IMR-90 (cell line): ENCODE measurements around the gene DUSP3. TPM values are rescaled to one million over a fixed set of nuclear protein-coding genes. Genes with fewer than 3 reads are reported as not detected.

Experiments
- ATAC-seq: fragments of 200-7000 bp; cut with Tn5 transposase; 2 replicates; pipeline ENCODE4 v1.9.1; 2020; ENCODE audit warnings: low read depth, mild to moderate bottlenecking, moderate library complexity
- BruUV-seq: library from RNA; stranded (reverse); fragments of 400-500 nt; replicated peaks from 2 replicates; lab custom pipeline; 2021; lab: Mats Ljungman, UMichigan
- CTCF ChIA-PET: fragments of 300-600 bp; formaldehyde crosslinking; extraction: SDS; loops from one replicate; lab custom pipeline; 2021; ENCODE audit warnings: antibody characterized with exemption; lab: Yijun Ruan, JAX
- POLR2A ChIA-PET: fragments of 300-600 bp; sonication (Branson Sonifier 250); formaldehyde crosslinking; loops from one replicate; lab custom pipeline; 2022; ENCODE audit warnings: antibody characterized with exemption; ENCODE audit not compliant: unreplicated experiment; lab: Charles Lee
- DNase-seq: peaks from one replicate; pipeline ENCODE4 v3.0.0; 2013
- H2AFZ ChIP-seq: replicated peaks from 2 replicates; pipeline ENCODE3; 2013; ENCODE audit warnings: low read length, mild to moderate bottlenecking; ENCODE audit not compliant: poor library complexity
- H2AK5ac ChIP-seq: 2 replicates; pipeline ENCODE4 v1.6.1; 2013; ENCODE audit warnings: low read depth, low read length, inconsistent platforms
- H2AK9ac ChIP-seq: replicated peaks from 2 replicates; pipeline ENCODE3; 2013; ENCODE audit warnings: mild to moderate bottlenecking, low read depth, low read length, moderate library complexity; ENCODE audit not compliant: poor library complexity
- H2BK120ac ChIP-seq: 2 replicates; pipeline ENCODE4 v1.6.1; 2013; ENCODE audit warnings: low read depth, low read length, inconsistent platforms
- H2BK15ac ChIP-seq: 3 replicates; pipeline ENCODE4 v1.6.1; 2013; ENCODE audit warnings: low read depth, low read length, inconsistent platforms
- H2BK20ac ChIP-seq: 2 replicates; pipeline ENCODE4 v1.6.1; 2013; ENCODE audit warnings: low read depth, mild to moderate bottlenecking, inconsistent platforms, low read length, moderate library complexity
- H2BK5ac ChIP-seq: 2 replicates; pipeline ENCODE4 v1.6.1; 2013; ENCODE audit warnings: mild to moderate bottlenecking, low read depth, low read length, inconsistent platforms; ENCODE audit not compliant: poor library complexity, severe bottlenecking
- H3K14ac ChIP-seq: replicated peaks from 2 replicates; pipeline ENCODE4 v1.6.1; 2013; ENCODE audit warnings: low read depth, low read length, inconsistent platforms
- H3K18ac ChIP-seq: 2 replicates; pipeline ENCODE4 v1.6.1; 2013; ENCODE audit warnings: low read depth, low read length, control low read depth
- H3K23ac ChIP-seq: 2 replicates; pipeline ENCODE4 v1.6.1; 2013; ENCODE audit warnings: low read depth, low read length, inconsistent platforms
- H3K27ac ChIP-seq: 2 replicates; pipeline ENCODE4 v1.5.1; 2013; ENCODE audit warnings: mild to moderate bottlenecking, control low read depth, low read length; ENCODE audit not compliant: insufficient read depth
- H3K27me3 ChIP-seq: 2 replicates; pipeline ENCODE4 v1.6.1; 2013; ENCODE audit warnings: low read length; ENCODE audit not compliant: control insufficient read depth, insufficient read depth
- H3K36me3 ChIP-seq: 2 replicates; pipeline ENCODE4 v1.6.1; 2013; ENCODE audit warnings: low read length, mixed read lengths; ENCODE audit not compliant: control insufficient read depth, insufficient read depth
- H3K4ac ChIP-seq: 2 replicates; pipeline ENCODE4 v1.6.1; 2013; ENCODE audit warnings: low read depth, low read length, inconsistent platforms
- H3K4me1 ChIP-seq: 2 replicates; pipeline ENCODE4 v1.6.1; 2013; ENCODE audit warnings: low read length, mixed read lengths; ENCODE audit not compliant: control insufficient read depth, insufficient read depth
- H3K4me2 ChIP-seq: 2 replicates; pipeline ENCODE4 v1.6.1; 2013; ENCODE audit warnings: low read depth, mild to moderate bottlenecking, control low read depth, low read length, moderate library complexity
- H3K4me3 ChIP-seq: 2 replicates; pipeline ENCODE4 v1.5.1; 2013; ENCODE audit warnings: low read depth, mild to moderate bottlenecking, control low read depth, low read length, moderate library complexity; ENCODE audit not compliant: insufficient read depth
- H3K56ac ChIP-seq: 2 replicates; pipeline ENCODE4 v1.6.1; 2013; ENCODE audit warnings: low read length, inconsistent platforms; ENCODE audit not compliant: insufficient read depth; ENCODE audit errors: extremely low read depth
- H3K79me1 ChIP-seq, 2 experiments: 2 replicates each; pipeline ENCODE4 v1.6.1; 2013; ENCODE audit warnings: low read length in 2 of 2, inconsistent platforms in 1 of 2, low read depth in 1 of 2
- H3K9ac ChIP-seq: 2 replicates; pipeline ENCODE4 v1.6.1; 2013; ENCODE audit warnings: low read depth, low read length, control low read depth
- H3K9me1 ChIP-seq: 2 replicates; pipeline ENCODE4 v1.6.1; 2013; ENCODE audit warnings: low read length, inconsistent platforms; ENCODE audit not compliant: insufficient read depth
- H3K9me3 ChIP-seq: 2 replicates; pipeline ENCODE4 v1.6.1; 2013; ENCODE audit warnings: low read length; ENCODE audit not compliant: control insufficient read depth, insufficient read depth
- H4K20me1 ChIP-seq: 2 replicates; pipeline ENCODE4 v1.6.1; 2013; ENCODE audit warnings: low read length, inconsistent platforms; ENCODE audit not compliant: insufficient read depth
- H4K5ac ChIP-seq: 2 replicates; pipeline ENCODE4 v1.6.1; 2013; ENCODE audit warnings: mild to moderate bottlenecking, low read depth, low read length, control low read depth
- H4K8ac ChIP-seq, 2 experiments: 2 replicates each; pipeline ENCODE4 v1.6.1; 2013; ENCODE audit warnings: low read depth in 2 of 2, low read length in 2 of 2, control low read depth in 1 of 2, inconsistent platforms in 1 of 2
- H4K91ac ChIP-seq: 2 replicates; pipeline ENCODE4 v1.6.1; 2013; ENCODE audit warnings: low read depth, low read length, inconsistent platforms; ENCODE audit not compliant: insufficient read depth
- BHLHE40 ChIP-seq: fragments of 150-350 bp; IDR thresholded peaks from 2 replicates; pipeline ENCODE4 v1.6.1; 2016; ENCODE audit warnings: mild to moderate bottlenecking, low read depth, low read length
- CEBPB ChIP-seq: IDR thresholded peaks from 2 replicates; pipeline ENCODE4 v1.6.1; 2012; ENCODE audit warnings: low read depth, low read length, improper control_type of control experiment
- CHD1 ChIP-seq: IDR thresholded peaks from 2 replicates; pipeline ENCODE4 v1.6.1; 2012; ENCODE audit warnings: low read depth, low read length, improper control_type of control experiment
- ELK1 ChIP-seq: fragments of 150-350 bp; IDR thresholded peaks from 2 replicates; pipeline ENCODE4 v1.6.1; 2016; ENCODE audit warnings: low read depth, mild to moderate bottlenecking, low read length, moderate library complexity, borderline replicate concordance
- FOS ChIP-seq: fragments of 150-350 bp; IDR thresholded peaks from 2 replicates; pipeline ENCODE4 v1.6.1; 2016; ENCODE audit warnings: low read depth, low read length
- MAFK ChIP-seq: IDR thresholded peaks from 2 replicates; pipeline ENCODE4 v1.6.1; 2012; ENCODE audit warnings: low read depth, low read length, improper control_type of control experiment
- MAZ ChIP-seq: IDR thresholded peaks from 2 replicates; pipeline ENCODE4 v1.6.1; 2012; ENCODE audit warnings: low read depth, mild to moderate bottlenecking, low read length, improper control_type of control experiment, moderate library complexity, borderline replicate concordance
- MXI1 ChIP-seq: IDR thresholded peaks from 2 replicates; pipeline ENCODE4 v1.6.1; 2012; ENCODE audit warnings: low read depth, mild to moderate bottlenecking, low read length, moderate library complexity, borderline replicate concordance
- NFE2L2 ChIP-seq: fragments of 150-350 bp; IDR thresholded peaks from 2 replicates; pipeline ENCODE4 v1.6.1; 2016; ENCODE audit warnings: low read depth, mild to moderate bottlenecking, low read length
- POLR2A ChIP-seq: IDR thresholded peaks from 2 replicates; pipeline ENCODE4 v1.6.1; 2012; ENCODE audit warnings: mild to moderate bottlenecking, low read depth, low read length
- RAD21 ChIP-seq: IDR thresholded peaks from 2 replicates; pipeline ENCODE4 v1.6.1; 2012; ENCODE audit warnings: low read length, improper control_type of control experiment
- RCOR1 ChIP-seq: IDR thresholded peaks from 2 replicates; pipeline ENCODE4 v1.6.1; 2012; ENCODE audit warnings: mild to moderate bottlenecking, low read length, improper control_type of control experiment; ENCODE audit not compliant: insufficient replicate concordance
- RFX5 ChIP-seq: IDR thresholded peaks from 2 replicates; pipeline ENCODE4 v1.8.0; 2012; ENCODE audit warnings: low read depth, mild to moderate bottlenecking, low read length, moderate library complexity
- SMC3 ChIP-seq: fragments of 150-350 bp; IDR thresholded peaks from 2 replicates; pipeline ENCODE4 v1.6.1; 2016; ENCODE audit warnings: low read depth, mild to moderate bottlenecking, antibody characterized with exemption, low read length, moderate library complexity
- USF2 ChIP-seq: fragments of 150-350 bp; IDR thresholded peaks from 2 replicates; pipeline ENCODE4 v1.6.1; 2017; ENCODE audit warnings: mild to moderate bottlenecking, antibody characterized with exemption, low read length, low read depth
- WGBS, 2 experiments: methylation state at CpG; one replicate each; pipeline versions ENCODE4 v1.1.5 to v1.1.7; 2013; ENCODE audit warnings: missing lambda C conversion rate in 2 of 2; ENCODE audit not compliant: insufficient read length in 1 of 2; ENCODE audit errors: extremely low coverage in 2 of 2; 5-methylcytosine and 5-hydroxymethylcytosine counted together
- dilution Hi-C: fragments of 300-500 bp; cut with HindIII; formaldehyde crosslinking; loops from one replicate; pipeline ENCODE4 v1.14.3; 2018; ENCODE audit warnings: low sequenced_read_pairs; ENCODE audit not compliant: unreplicated experiment
- in situ Hi-C: fragments of 300-500 bp; cut with MboI; formaldehyde crosslinking; loops from 3 replicates; pipeline ENCODE4 v1.14.3; 2019; ENCODE audit warnings: low sequenced_read_pairs, inconsistent platforms, mixed read lengths
- intact Hi-C: fragments of 100-400 bp; cut with micrococcal nuclease; formaldehyde crosslinking; loops from 2 replicates; pipeline ENCODE4 v1.10.0; 2022
- polyA plus RNA-seq, 3 experiments: library from polyadenylated mRNA; depleted of rRNA; stranded (reverse); fragments of >200 nt; gene quantifications; 2 replicates each; pipeline ENCODE4 v1.2.3, GENCODE V29; 2012; ENCODE audit warnings: low replicate concordance in 1 of 3
- total RNA-seq: library from RNA; depleted of rRNA; stranded (reverse); fragments of >200 nt; gene quantifications from 2 replicates; pipeline ENCODE4 v1.2.3, GENCODE V29; 2012
- TF ChIP-seq, protein P1 (sequence below): conservative IDR thresholded peaks from 2 replicates; pipeline ENCODE4 v1.5.1; 2012; ENCODE audit warnings: mild to moderate bottlenecking, low read depth, low read length, improper control_type of control experiment

The DUSP3 gene
- total and polyA plus RNA-seq, 2 of the 4 experiments (the other 2 are of a cell fraction): 33.3 to 40.9 TPM

DNA sequence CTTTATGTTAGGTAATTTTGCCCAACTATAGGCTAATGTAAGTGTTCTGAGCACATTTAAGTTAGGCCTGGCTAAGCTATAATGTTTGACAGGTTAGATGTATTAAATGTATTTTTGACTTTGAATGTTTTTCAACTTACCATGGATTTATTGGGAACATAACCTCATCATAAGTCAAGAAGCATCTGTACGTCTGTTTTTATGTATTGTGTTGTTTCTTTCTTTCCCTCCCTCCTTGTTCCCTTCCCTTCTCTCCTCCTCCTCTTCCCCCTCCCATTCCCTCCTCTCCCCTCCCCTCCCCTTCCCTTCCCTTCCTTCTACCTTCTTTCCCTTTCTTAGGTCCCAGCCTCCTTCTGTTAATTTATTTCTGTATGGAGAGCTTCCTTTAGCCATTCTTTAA lies 10.7 kb upstream of the DUSP3 start:
- Histone ChIP-seq H3K4me2 (no peak overlapping the region), H2AK5ac (no peak overlapping the region), H4K91ac (no peak overlapping the region), H3K9ac (no peak overlapping the region), H3K79me1 (no peaks in the 10 kb centered on the region), H4K20me1 (no peaks in the 10 kb centered on the region; the same call in 1 of the 2 replicates), H3K23ac (no peak overlapping the region), H3K4me3 (no peak overlapping the region), H3K27me3 (no peaks in the 10 kb centered on the region), H2AFZ (no peak overlapping the region), H3K4ac (no peak overlapping the region), H3K27ac (no peak overlapping the region), H3K9me1 (peaks cover 4% of the 10 kb centered on the region), H2BK5ac (no peak overlapping the region), H2AK9ac (no peak overlapping the region), H3K9me3 (no peaks in the 10 kb centered on the region), H3K4me1 (peaks cover 2% of the 10 kb centered on the region), H2BK120ac (no peak overlapping the region), H3K14ac (no peak overlapping the region), H3K36me3 (no peaks in the 10 kb centered on the region), H4K5ac (no peak overlapping the region), H3K18ac (no peak overlapping the region), H4K8ac (no peak overlapping the region), H3K56ac (no peak overlapping the region), H2BK20ac (no peak overlapping the region), H2BK15ac (no peak overlapping the region)
- intact Hi-C loops (no loop called here), in situ Hi-C loops (no loop called here), dilution Hi-C loops (no loop called here)
- no peak for DNase-seq
- no CpG with 5 or more reads among the region's 1 CpG for WGBS, 2 experiments
- ChIA-PET POLR2A (interaction anchor here (0.6 kb wide), 1 partner anchor 11 kb away, joined by 3 read pairs; no protein-coding TSS in a partner anchor), CTCF (no interaction called here)
- TF ChIP-seq RCOR1: no peak
- TF ChIP-seq, protein P1, sequence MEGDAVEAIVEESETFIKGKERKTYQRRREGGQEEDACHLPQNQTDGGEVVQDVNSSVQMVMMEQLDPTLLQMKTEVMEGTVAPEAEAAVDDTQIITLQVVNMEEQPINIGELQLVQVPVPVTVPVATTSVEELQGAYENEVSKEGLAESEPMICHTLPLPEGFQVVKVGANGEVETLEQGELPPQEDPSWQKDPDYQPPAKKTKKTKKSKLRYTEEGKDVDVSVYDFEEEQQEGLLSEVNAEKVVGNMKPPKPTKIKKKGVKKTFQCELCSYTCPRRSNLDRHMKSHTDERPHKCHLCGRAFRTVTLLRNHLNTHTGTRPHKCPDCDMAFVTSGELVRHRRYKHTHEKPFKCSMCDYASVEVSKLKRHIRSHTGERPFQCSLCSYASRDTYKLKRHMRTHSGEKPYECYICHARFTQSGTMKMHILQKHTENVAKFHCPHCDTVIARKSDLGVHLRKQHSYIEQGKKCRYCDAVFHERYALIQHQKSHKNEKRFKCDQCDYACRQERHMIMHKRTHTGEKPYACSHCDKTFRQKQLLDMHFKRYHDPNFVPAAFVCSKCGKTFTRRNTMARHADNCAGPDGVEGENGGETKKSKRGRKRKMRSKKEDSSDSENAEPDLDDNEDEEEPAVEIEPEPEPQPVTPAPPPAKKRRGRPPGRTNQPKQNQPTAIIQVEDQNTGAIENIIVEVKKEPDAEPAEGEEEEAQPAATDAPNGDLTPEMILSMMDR: no peak
- TF ChIP-seq RFX5: no peak
- no peak for TF ChIP-seq CHD1
- no peak for TF ChIP-seq CEBPB
- TF ChIP-seq USF2: no peak
- TF ChIP-seq MXI1: no peak
- TF ChIP-seq SMC3: no peak
- TF ChIP-seq NFE2L2: no peak
- no peak for TF ChIP-seq RAD21
- no peak for TF ChIP-seq MAZ
- no peak for TF ChIP-seq POLR2A
- TF ChIP-seq ELK1: no peak
- TF ChIP-seq BHLHE40: no peak
- no peak for TF ChIP-seq FOS
- no peak for TF ChIP-seq MAFK
- BruUV-seq: no TSS peak
- ATAC-seq: no peak
